ENCODE results near the gene ZNF684. TPM values are rescaled to one million over a fixed set of nuclear protein-coding genes. Genes with fewer than 3 reads are reported as not detected.

The ZNF684 gene
- polyA plus RNA-seq, 3 donors from 2014 or later: 4.3 to 7.2 (median 5.4) TPM

- no peaks in the 10 kb centered on the region for H3K9me3 Mint-ChIP-seq
- H3K4me1 Mint-ChIP-seq: peaks cover 4 to 16% of the 10 kb centered on the region in 2 donors
- H3K36me3 Mint-ChIP-seq: no peaks in the 10 kb centered on the region
- peaks cover 0 to 6% (median 2%) of the 10 kb centered on the region in 3 donors for H3K27me3 Mint-ChIP-seq (ENCODE audit: low read depth in 3 of 3)
- no peak overlapping the region for H3K4me3 Mint-ChIP-seq
- peak; percentile 7 to 13 (median 10) for DNase-seq
- H3K27ac Mint-ChIP-seq: no peak overlapping the region
Measured at GRCh38 chr1:40592107-40592803, 60.8 kb downstream of the ZNF684 start.

- Mint-ChIP-seq H3K27me3 (ENCODE audit: low read depth in 3 of 3) (peaks cover 0 to 12% (median 3%) of the 10 kb centered on the region in 3 donors), H3K36me3 (no peaks in the 10 kb centered on the region), H3K9me3 (no peaks in the 10 kb centered on the region), H3K4me3 (no peak overlapping the region), H3K27ac (no peak overlapping the region), H3K4me1 (peaks cover 4 to 16% of the 10 kb centered on the region in 2 donors)
- no peak for DNase-seq
Measured at GRCh38 chr1:40593449-40594186, 62.2 kb downstream of the ZNF684 start.

GRCh38 chr1:40594187-40594531 is 62.7 kb downstream of the ZNF684 start:
- DNase-seq: no peak
- Mint-ChIP-seq H3K4me1 (peaks cover 4 to 16% of the 10 kb centered on the region in 2 donors), H3K36me3 (no peaks in the 10 kb centered on the region), H3K4me3 (no peak overlapping the region), H3K27ac (no peak overlapping the region), H3K9me3 (no peaks in the 10 kb centered on the region), H3K27me3 (ENCODE audit: low read depth in 3 of 3) (peaks cover 0 to 12% (median 3%) of the 10 kb centered on the region in 3 donors)

- Mint-ChIP-seq H3K27me3 (ENCODE audit: low read depth in 3 of 3) (peaks cover 2 to 9% (median 3%) of the 10 kb centered on the region in 3 donors), H3K27ac (no peak overlapping the region), H3K36me3 (no peaks in the 10 kb centered on the region), H3K4me1 (peaks cover 4 to 16% of the 10 kb centered on the region in 2 donors), H3K4me3 (no peak overlapping the region), H3K9me3 (no peaks in the 10 kb centered on the region)
- no peak for DNase-seq
Measured at GRCh38 chr1:40595623-40596022, 64.2 kb downstream of the ZNF684 start.

Other genes with a start within 250 kb of the ZNF684 start
- 1 to 10 TPM in 2 of 3 donors, not detected in 1; 1.8 to 2.2 TPM for gene COL9A2, start 214.4 kb upstream of the ZNF684 start, polyA plus RNA-seq
- gene SMAP2, start 157.9 kb upstream of the ZNF684 start, polyA plus RNA-seq: 100 to 1,000 TPM; 166 to 280 (median 170) TPM
- gene ZFP69B, start 81.2 kb upstream of the ZNF684 start, polyA plus RNA-seq: 1 to 10 TPM in 1 of 3 donors, under 1 TPM in 1, not detected in 1; 0.92 to 1.3 TPM
- 1 to 10 TPM; 6.3 to 7.4 (median 6.4) TPM for gene ZFP69, start 54.3 kb upstream of the ZNF684 start, polyA plus RNA-seq
- gene EXO5, start 22.9 kb upstream of the ZNF684 start, polyA plus RNA-seq: 10 to 100 TPM in 1 of 3 donors, 1 to 10 TPM in 2; 3.9 to 11.0 (median 5.0) TPM
- 1 to 10 TPM in 2 of 3 donors, under 1 TPM in 1; 0.31 to 1.7 (median 1.3) TPM for gene RIMS3, start 134.0 kb downstream of the ZNF684 start, polyA plus RNA-seq
- gene NFYC, start 160.1 kb downstream of the ZNF684 start, polyA plus RNA-seq: 10 to 100 TPM; 33.8 to 66.0 (median 53.4) TPM

Data from immature natural killer cell (primary cell).